HL-60 (cell line): ENCODE measurements around the gene SFT2D1.

Experiments
- CTCF ChIP-seq: IDR thresholded peaks from one replicate; pipeline ENCODE4 v1.5.1; 2011; ENCODE audit warnings: low read length, control low read depth, inconsistent platforms; ENCODE audit not compliant: insufficient read depth
- GABPA ChIP-seq: IDR thresholded peaks from 2 replicates; pipeline ENCODE4 v1.6.1; 2012; ENCODE audit warnings: low read depth
- POLR2AphosphoS5 ChIP-seq: IDR thresholded peaks from 2 replicates; pipeline ENCODE4 v1.6.1; 2012; ENCODE audit warnings: low read depth
- REST ChIP-seq: IDR thresholded peaks from 2 replicates; pipeline ENCODE4 v1.6.1; 2012; ENCODE audit warnings: low read depth; ENCODE audit not compliant: insufficient replicate concordance
- SPI1 ChIP-seq: IDR thresholded peaks from 2 replicates; pipeline ENCODE4 v1.6.1; 2012; ENCODE audit warnings: low read depth, mild to moderate bottlenecking, borderline replicate concordance

- TF ChIP-seq CTCF, result no peak
- TF ChIP-seq GABPA, result no peak
- TF ChIP-seq REST, result no peak
- no peak for TF ChIP-seq POLR2AphosphoS5
- TF ChIP-seq SPI1, result no peak
Measured at GRCh38 chr6:166274739-166275370, 67.5 kb downstream of the SFT2D1 start.
